HEK293 (cell line): Measurements from ENCODE around the gene VWF.

Experiments
- MYNN ChIP-seq: fragments of 450-650 bp; formaldehyde crosslinking; IDR thresholded peaks from 2 replicates; pipeline ENCODE4 v1.5.1; 2016; ENCODE audit warnings: missing biosample characterization, missing genetic modification characterization, borderline replicate concordance
- PRDM1 ChIP-seq: fragments of 450-650 bp; formaldehyde crosslinking; IDR thresholded peaks from 2 replicates; pipeline ENCODE4; 2016; ENCODE audit warnings: missing biosample characterization, missing genetic modification characterization
- SP3 ChIP-seq: fragments of 450-650 bp; formaldehyde crosslinking; IDR thresholded peaks from 2 replicates; pipeline ENCODE4 v1.5.1; 2016; ENCODE audit warnings: missing biosample characterization, missing genetic modification characterization
- ZBTB1 ChIP-seq: fragments of 450-650 bp; formaldehyde crosslinking; IDR thresholded peaks from 2 replicates; pipeline ENCODE4 v1.5.1; 2016; ENCODE audit warnings: missing biosample characterization, missing genetic modification characterization
- ZEB2 ChIP-seq: fragments of 450-650 bp; formaldehyde crosslinking; IDR thresholded peaks from 2 replicates; pipeline ENCODE4 v1.5.1; 2016; ENCODE audit warnings: missing biosample characterization, missing genetic modification characterization
- ZNF394 ChIP-seq: fragments of 450-650 bp; formaldehyde crosslinking; IDR thresholded peaks from 2 replicates; pipeline ENCODE4 v1.5.1; 2016; ENCODE audit warnings: missing biosample characterization, missing genetic modification characterization, mild to moderate bottlenecking, moderate library complexity, borderline replicate concordance
- ZNF555 ChIP-seq: fragments of 450-650 bp; formaldehyde crosslinking; conservative IDR thresholded peaks from 2 replicates; pipeline ENCODE4 v1.5.1; 2017; ENCODE audit warnings: missing biosample characterization, mild to moderate bottlenecking, missing genetic modification characterization, inconsistent platforms
- ZNF791 ChIP-seq: fragments of 450-650 bp; formaldehyde crosslinking; IDR thresholded peaks from 2 replicates; pipeline ENCODE4 v1.5.1; 2016; ENCODE audit warnings: missing biosample characterization, missing genetic modification characterization
- ZNF792 ChIP-seq: fragments of 450-650 bp; formaldehyde crosslinking; IDR thresholded peaks from 2 replicates; pipeline ENCODE4 v1.5.1; 2016; ENCODE audit warnings: missing biosample characterization, missing genetic modification characterization
- TF ChIP-seq, protein P1 (sequence below): fragments of 450-650 bp; formaldehyde crosslinking; IDR thresholded peaks from 2 replicates; pipeline ENCODE4 v1.5.1; 2016; ENCODE audit warnings: missing biosample characterization, missing genetic modification characterization
- TF ChIP-seq, protein P2 (sequence below): fragments of 450-650 bp; formaldehyde crosslinking; IDR thresholded peaks from 2 replicates; pipeline ENCODE4 v1.5.1; 2016; ENCODE audit warnings: missing biosample characterization, missing genetic modification characterization
- TF ChIP-seq, protein P3 (sequence below): fragments of 450-650 bp; formaldehyde crosslinking; optimal IDR thresholded peaks from 2 replicates; pipeline ENCODE3; 2016; ENCODE audit warnings: missing biosample characterization, mild to moderate bottlenecking, missing genetic modification characterization

DNA sequence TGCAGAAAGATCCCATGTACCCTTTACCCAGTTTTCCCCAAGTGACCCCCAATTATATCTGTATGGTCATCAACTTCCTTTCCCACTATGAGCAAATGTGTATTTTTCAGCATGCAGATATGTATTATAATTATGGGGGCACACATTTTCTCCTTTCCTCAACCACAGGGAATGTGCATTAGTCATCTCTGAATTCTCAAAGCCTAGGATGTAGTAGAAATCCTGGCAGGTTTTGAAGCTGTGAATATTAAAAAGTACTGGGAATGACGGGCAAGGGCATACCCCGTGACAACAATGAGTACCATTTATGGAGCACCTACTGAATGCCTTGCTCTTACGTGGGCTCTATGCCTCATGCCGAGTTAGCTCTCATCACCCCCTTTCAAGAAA, 71.5 kb downstream of the VWF start:
- TF ChIP-seq, protein P1, sequence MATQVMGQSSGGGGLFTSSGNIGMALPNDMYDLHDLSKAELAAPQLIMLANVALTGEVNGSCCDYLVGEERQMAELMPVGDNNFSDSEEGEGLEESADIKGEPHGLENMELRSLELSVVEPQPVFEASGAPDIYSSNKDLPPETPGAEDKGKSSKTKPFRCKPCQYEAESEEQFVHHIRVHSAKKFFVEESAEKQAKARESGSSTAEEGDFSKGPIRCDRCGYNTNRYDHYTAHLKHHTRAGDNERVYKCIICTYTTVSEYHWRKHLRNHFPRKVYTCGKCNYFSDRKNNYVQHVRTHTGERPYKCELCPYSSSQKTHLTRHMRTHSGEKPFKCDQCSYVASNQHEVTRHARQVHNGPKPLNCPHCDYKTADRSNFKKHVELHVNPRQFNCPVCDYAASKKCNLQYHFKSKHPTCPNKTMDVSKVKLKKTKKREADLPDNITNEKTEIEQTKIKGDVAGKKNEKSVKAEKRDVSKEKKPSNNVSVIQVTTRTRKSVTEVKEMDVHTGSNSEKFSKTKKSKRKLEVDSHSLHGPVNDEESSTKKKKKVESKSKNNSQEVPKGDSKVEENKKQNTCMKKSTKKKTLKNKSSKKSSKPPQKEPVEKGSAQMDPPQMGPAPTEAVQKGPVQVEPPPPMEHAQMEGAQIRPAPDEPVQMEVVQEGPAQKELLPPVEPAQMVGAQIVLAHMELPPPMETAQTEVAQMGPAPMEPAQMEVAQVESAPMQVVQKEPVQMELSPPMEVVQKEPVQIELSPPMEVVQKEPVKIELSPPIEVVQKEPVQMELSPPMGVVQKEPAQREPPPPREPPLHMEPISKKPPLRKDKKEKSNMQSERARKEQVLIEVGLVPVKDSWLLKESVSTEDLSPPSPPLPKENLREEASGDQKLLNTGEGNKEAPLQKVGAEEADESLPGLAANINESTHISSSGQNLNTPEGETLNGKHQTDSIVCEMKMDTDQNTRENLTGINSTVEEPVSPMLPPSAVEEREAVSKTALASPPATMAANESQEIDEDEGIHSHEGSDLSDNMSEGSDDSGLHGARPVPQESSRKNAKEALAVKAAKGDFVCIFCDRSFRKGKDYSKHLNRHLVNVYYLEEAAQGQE = no peak
- TF ChIP-seq ZNF555 = no peak
- TF ChIP-seq, protein P2, sequence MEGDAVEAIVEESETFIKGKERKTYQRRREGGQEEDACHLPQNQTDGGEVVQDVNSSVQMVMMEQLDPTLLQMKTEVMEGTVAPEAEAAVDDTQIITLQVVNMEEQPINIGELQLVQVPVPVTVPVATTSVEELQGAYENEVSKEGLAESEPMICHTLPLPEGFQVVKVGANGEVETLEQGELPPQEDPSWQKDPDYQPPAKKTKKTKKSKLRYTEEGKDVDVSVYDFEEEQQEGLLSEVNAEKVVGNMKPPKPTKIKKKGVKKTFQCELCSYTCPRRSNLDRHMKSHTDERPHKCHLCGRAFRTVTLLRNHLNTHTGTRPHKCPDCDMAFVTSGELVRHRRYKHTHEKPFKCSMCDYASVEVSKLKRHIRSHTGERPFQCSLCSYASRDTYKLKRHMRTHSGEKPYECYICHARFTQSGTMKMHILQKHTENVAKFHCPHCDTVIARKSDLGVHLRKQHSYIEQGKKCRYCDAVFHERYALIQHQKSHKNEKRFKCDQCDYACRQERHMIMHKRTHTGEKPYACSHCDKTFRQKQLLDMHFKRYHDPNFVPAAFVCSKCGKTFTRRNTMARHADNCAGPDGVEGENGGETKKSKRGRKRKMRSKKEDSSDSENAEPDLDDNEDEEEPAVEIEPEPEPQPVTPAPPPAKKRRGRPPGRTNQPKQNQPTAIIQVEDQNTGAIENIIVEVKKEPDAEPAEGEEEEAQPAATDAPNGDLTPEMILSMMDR (tag by site-specific recombination) = no peak
- TF ChIP-seq, protein P3, sequence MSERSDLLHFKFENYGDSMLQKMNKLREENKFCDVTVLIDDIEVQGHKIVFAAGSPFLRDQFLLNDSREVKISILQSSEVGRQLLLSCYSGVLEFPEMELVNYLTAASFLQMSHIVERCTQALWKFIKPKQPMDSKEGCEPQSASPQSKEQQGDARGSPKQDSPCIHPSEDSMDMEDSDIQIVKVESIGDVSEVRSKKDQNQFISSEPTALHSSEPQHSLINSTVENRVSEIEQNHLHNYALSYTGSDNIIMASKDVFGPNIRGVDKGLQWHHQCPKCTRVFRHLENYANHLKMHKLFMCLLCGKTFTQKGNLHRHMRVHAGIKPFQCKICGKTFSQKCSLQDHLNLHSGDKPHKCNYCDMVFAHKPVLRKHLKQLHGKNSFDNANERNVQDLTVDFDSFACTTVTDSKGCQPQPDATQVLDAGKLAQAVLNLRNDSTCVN (tag by site-specific recombination) = no peak
- no peak for TF ChIP-seq ZNF394 (tag by site-specific recombination)
- TF ChIP-seq SP3 (tag by site-specific recombination) = no peak
- TF ChIP-seq ZEB2 (tag by site-specific recombination) = no peak
- no peak for TF ChIP-seq MYNN
- TF ChIP-seq PRDM1 (tag by site-specific recombination) = no peak
- TF ChIP-seq ZNF792 (tag by site-specific recombination) = no peak
- TF ChIP-seq ZNF791 (tag by site-specific recombination) = no peak
- TF ChIP-seq ZBTB1 = no peak
